Measurements from ENCODE around the gene FMO5. TPM values are rescaled to one million over a fixed set of nuclear protein-coding genes. Genes with fewer than 3 reads are reported as not detected.

Gene FMO5
- total RNA-seq, 1 experiment from 2014 or later: 0.57 TPM

- peak overlapping the region; percentile 83 to 92 for H3K4me3 ChIP-seq (ENCODE audit: low read depth in 2 of 2, low read length in 2 of 2)
- TF ChIP-seq SIN3A (IDR thresholded peaks at IDR 0.05; ENCODE audit: borderline replicate concordance, insufficient read depth, low read depth, low read length) (no peak), TCF7L2 (IDR thresholded peaks at IDR 0.05; ENCODE audit: low read depth, low read length) (no peak), REST (IDR thresholded peaks at IDR 0.05; ENCODE audit: insufficient read depth in 1 of 2, low read depth in 2 of 2, low read length in 1 of 2) (no peak), CTCF (IDR thresholded peaks at IDR 0.05) (no peak), POLR2AphosphoS5 (IDR thresholded peaks at IDR 0.05; ENCODE audit: low read depth, low read length) (no peak)
- intact Hi-C loops (cut with micrococcal nuclease; ENCODE audit: unreplicated experiment) (loop anchor here (2.0 kb wide), 1 partner anchor 158 kb away; no protein-coding TSS in a partner anchor), in situ Hi-C loops (cut with HindIII; ENCODE audit: low pct_unique_long_range_greater_than_20kb, low sequenced_read_pairs) (no loop called here)
- BruUV-seq (replicated peaks): no TSS peak
- peak overlapping the region; percentile 78 for H3K27ac ChIP-seq (ENCODE audit: low read length)
- peaks cover 12% of the 10 kb centered on the region; the same call in 1 of the 2 replicates for H3K4me1 ChIP-seq (ENCODE audit: control insufficient read depth, insufficient read depth, low read length)
- no peak for DNase-seq (ENCODE audit: low read depth, low spot score)
- no peaks in the 10 kb centered on the region for H3K9me3 ChIP-seq (ENCODE audit: control insufficient read depth, insufficient read depth, low read depth, low read length)
- peak; percentile 18 for ATAC-seq
- POLR2A ChIA-PET: interaction anchor here (0.6 kb wide), 1 partner anchor 126 kb away, joined by 3 read pairs; no protein-coding TSS in a partner anchor
- H3K36me3 ChIP-seq (ENCODE audit: control insufficient read depth, insufficient read depth, low read length): peaks cover 5% of the 10 kb centered on the region; the same call in 1 of the 2 replicates
- no peaks in the 10 kb centered on the region for H3K27me3 ChIP-seq (ENCODE audit: control insufficient read depth, insufficient read depth, low read length)
- CTCF ChIA-PET: no interaction called here
Observed at GRCh38 chr1:147243228-147243685, 18.1 kb upstream of the FMO5 start.

- in situ Hi-C loops (cut with HindIII; ENCODE audit: low pct_unique_long_range_greater_than_20kb, low sequenced_read_pairs) (no loop called here), intact Hi-C loops (cut with micrococcal nuclease; ENCODE audit: unreplicated experiment) (loop anchor here (1.0 to 2.0 kb wide), 2 partner anchors 70 to 158 kb away; partner anchors contain the start of gene PRKAB2)
- ATAC-seq: peak; percentile 96
- peaks cover 12% of the 10 kb centered on the region; the same call in 1 of the 2 replicates for H3K4me1 ChIP-seq (ENCODE audit: control insufficient read depth, insufficient read depth, low read length)
- ChIA-PET CTCF (interaction anchor here (0.7 to 0.8 kb wide), 2 partner anchors 18 to 69 kb away, joined by 3 to 5 read pairs; partner anchors contain the start of gene FMO5), POLR2A (interaction anchor here (0.6 kb wide), 2 partner anchors 127 to 202 kb away, joined by 3 to 5 read pairs; no protein-coding TSS in a partner anchor)
- H3K27me3 ChIP-seq (ENCODE audit: control insufficient read depth, insufficient read depth, low read length): no peaks in the 10 kb centered on the region
- BruUV-seq (replicated peaks): no TSS peak
- peak; percentile 76 for DNase-seq (ENCODE audit: low read depth, low spot score)
- H3K4me3 ChIP-seq (ENCODE audit: low read depth in 2 of 2, low read length in 2 of 2): peak within 1 kb of the TSS; percentile 83 to 92
- no peaks in the 10 kb centered on the region for H3K9me3 ChIP-seq (ENCODE audit: control insufficient read depth, insufficient read depth, low read depth, low read length)
- peak within 1 kb of the TSS; percentile 78 for H3K27ac ChIP-seq (ENCODE audit: low read length)
- H3K36me3 ChIP-seq (ENCODE audit: control insufficient read depth, insufficient read depth, low read length): peaks cover 5% of the 10 kb centered on the region; the same call in 1 of the 2 replicates
- TF ChIP-seq SIN3A (IDR thresholded peaks at IDR 0.05; ENCODE audit: borderline replicate concordance, insufficient read depth, low read depth, low read length) (0 out of 2 replicates have a peak, but pooled peaks have one; percentile 36), TCF7L2 (IDR thresholded peaks at IDR 0.05; ENCODE audit: low read depth, low read length) (no peak), REST (IDR thresholded peaks at IDR 0.05; ENCODE audit: insufficient read depth in 1 of 2, low read depth in 2 of 2, low read length in 1 of 2) (no peak), CTCF (IDR thresholded peaks at IDR 0.05) (peak; percentile 91), POLR2AphosphoS5 (IDR thresholded peaks at IDR 0.05; ENCODE audit: low read depth, low read length) (peak; percentile 53; the same call in 1 of the 2 replicates)
Observed at GRCh38 chr1:147242449-147243227, 17.5 kb upstream of the FMO5 start, which contains the start of gene CHD1L. Gene CHD1L, plus strand, starts transcription at chr1:147242684. Its CDS starts 20 bp downstream, at chr1:147242704.
